Measurements from ENCODE around the gene LAMTOR2. TPM values are rescaled to one million over a fixed set of nuclear protein-coding genes. Genes with fewer than 3 reads are reported as not detected.

LAMTOR2 gene
- total RNA-seq, 4 donors from 2014 or later: 66.8 to 79.3 (median 73.1) TPM

- H3K9me3 ChIP-seq: no peaks in the 10 kb centered on the region
- no peaks in the 10 kb centered on the region for H3K27me3 ChIP-seq
- TF ChIP-seq POLR2A (IDR thresholded peaks at IDR 0.05): no peak
- TF ChIP-seq POLR2AphosphoS5 (IDR thresholded peaks at IDR 0.05): no peak
- no peak for TF ChIP-seq CTCF (IDR thresholded peaks at IDR 0.05)
- no peak for TF ChIP-seq EP300 (IDR thresholded peaks at IDR 0.05)
- H3K4me3 ChIP-seq: no peak overlapping the region
- no peak for ATAC-seq
- H3K27ac ChIP-seq: peak overlapping the region in 3 of 4 donors; percentile 41 to 97 (median 94)
- WGBS, 2 donors (ENCODE audit: low coverage in 1 of 2): 58 to 59% methylated on average over 3 to 4 of the region's 4 CpGs
- H3K4me1 ChIP-seq: peaks cover 14 to 80% (median 59%) of the 10 kb centered on the region in 3 donors
- no peaks in the 10 kb centered on the region for H3K36me3 ChIP-seq
These were observed 45.8 kb downstream of the LAMTOR2 start for GRCh38 chr1:156100205-156100995.

GRCh38 chr1:156101880-156102279 lies 47.3 kb downstream of the LAMTOR2 start:
- Histone ChIP-seq H3K4me3 (no peak overlapping the region), H3K27me3 (no peaks in the 10 kb centered on the region), H3K36me3 (no peaks in the 10 kb centered on the region), H3K9me3 (no peaks in the 10 kb centered on the region), H3K4me1 (peaks cover 18 to 81% (median 61%) of the 10 kb centered on the region in 3 donors), H3K27ac (peak overlapping the region in 3 of 4 donors; percentile 94 to 98 (median 97))
- TF ChIP-seq EP300 (IDR thresholded peaks at IDR 0.05) (no peak), POLR2A (IDR thresholded peaks at IDR 0.05) (no peak), CTCF (IDR thresholded peaks at IDR 0.05) (no peak), POLR2AphosphoS5 (IDR thresholded peaks at IDR 0.05) (no peak)
- WGBS, 2 donors (ENCODE audit: low coverage in 1 of 2): 40 to 53% methylated on average over 1 to 2 of the region's 6 CpGs
- no peak for ATAC-seq

GRCh38 chr1:156102633-156103511 lies 48.3 kb downstream of the LAMTOR2 start:
- Histone ChIP-seq H3K27ac (peak overlapping the region; percentile 87 to 98 (median 96)), H3K4me1 (peaks cover 18 to 79% (median 63%) of the 10 kb centered on the region in 3 donors), H3K36me3 (no peaks in the 10 kb centered on the region), H3K9me3 (no peaks in the 10 kb centered on the region), H3K4me3 (no peak overlapping the region), H3K27me3 (no peaks in the 10 kb centered on the region)
- TF ChIP-seq POLR2AphosphoS5 (IDR thresholded peaks at IDR 0.05) (no peak), CTCF (IDR thresholded peaks at IDR 0.05) (no peak), EP300 (IDR thresholded peaks at IDR 0.05) (no peak)
- 43 to 45% methylated on average over 4 of the region's 16 CpGs for WGBS, 2 donors (ENCODE audit: low coverage in 1 of 2)
- no peak for ATAC-seq

- Histone ChIP-seq H3K9me3 (no peaks in the 10 kb centered on the region), H3K36me3 (no peaks in the 10 kb centered on the region), H3K4me1 (peaks cover 18 to 78% (median 63%) of the 10 kb centered on the region in 3 donors), H3K4me3 (peak overlapping the region in 1 of 2 donors; percentile 10), H3K27me3 (no peaks in the 10 kb centered on the region), H3K27ac (peak overlapping the region; percentile 87 to 98 (median 96))
- WGBS, 2 donors (ENCODE audit: low coverage in 1 of 2): 33% methylated on average over 8 of the region's 9 CpGs; no CpG with 5 or more reads in 1 of the 2 donors
- peak; percentile 62 for TF ChIP-seq POLR2AphosphoS5 (IDR thresholded peaks at IDR 0.05)
- TF ChIP-seq POLR2A (IDR thresholded peaks at IDR 0.05): no peak
- TF ChIP-seq EP300 (IDR thresholded peaks at IDR 0.05): no peak
- ATAC-seq: peak; percentile 1
These were observed 49.0 kb downstream of the LAMTOR2 start for GRCh38 chr1:156103521-156103947.

Measured in gastroesophageal sphincter (tissue), 4 donors.